HEK293T (cell line): Measurements from ENCODE around the gene FCER2.

Experiments used
- ARNT ChIP-seq: fragments of 450-650 bp; IDR thresholded peaks from 2 replicates; pipeline ENCODE4 v1.6.1; 2017; ENCODE audit warnings: mild to moderate bottlenecking
- BHLHE40 ChIP-seq: fragments of 450-650 bp; IDR thresholded peaks from 2 replicates; pipeline ENCODE4 v1.6.1; 2016; ENCODE audit warnings: mild to moderate bottlenecking, moderate library complexity, borderline replicate concordance
- ELF4 ChIP-seq: fragments of 450-650 bp; IDR thresholded peaks from 2 replicates; pipeline ENCODE4 v1.6.1; 2017; ENCODE audit warnings: antibody characterized with exemption
- FOXA1 ChIP-seq: fragments of 450-650 bp; IDR thresholded peaks from 2 replicates; pipeline ENCODE4 v1.6.1; 2016; ENCODE audit warnings: mild to moderate bottlenecking
- FOXK2 ChIP-seq: fragments of 450-650 bp; IDR thresholded peaks from 2 replicates; pipeline ENCODE4 v1.6.1; 2016; ENCODE audit warnings: mild to moderate bottlenecking
- FOXM1 ChIP-seq: fragments of 450-650 bp; IDR thresholded peaks from 2 replicates; pipeline ENCODE4 v1.6.1; 2017; ENCODE audit warnings: mild to moderate bottlenecking, borderline replicate concordance
- L3MBTL2 ChIP-seq: fragments of 450-650 bp; conservative IDR thresholded peaks from 2 replicates; pipeline ENCODE4 v1.6.1; 2016; ENCODE audit warnings: mild to moderate bottlenecking
- LEF1 ChIP-seq: fragments of 450-650 bp; IDR thresholded peaks from 2 replicates; pipeline ENCODE4 v1.6.1; 2017; ENCODE audit warnings: mild to moderate bottlenecking, borderline replicate concordance
- SP1 ChIP-seq: fragments of 450-650 bp; IDR thresholded peaks from 2 replicates; pipeline ENCODE4 v1.6.1; 2017
- SUZ12 ChIP-seq: fragments of 450-650 bp; IDR thresholded peaks from 2 replicates; pipeline ENCODE4 v1.6.1; 2016; ENCODE audit warnings: mild to moderate bottlenecking
- ZNF384 ChIP-seq: fragments of 450-650 bp; IDR thresholded peaks from 2 replicates; pipeline ENCODE4 v1.6.1; 2016
- TF ChIP-seq, protein P1 (sequence below): fragments of 450-650 bp; IDR thresholded peaks from 2 replicates; pipeline ENCODE4 v1.6.1; 2016

DNA sequence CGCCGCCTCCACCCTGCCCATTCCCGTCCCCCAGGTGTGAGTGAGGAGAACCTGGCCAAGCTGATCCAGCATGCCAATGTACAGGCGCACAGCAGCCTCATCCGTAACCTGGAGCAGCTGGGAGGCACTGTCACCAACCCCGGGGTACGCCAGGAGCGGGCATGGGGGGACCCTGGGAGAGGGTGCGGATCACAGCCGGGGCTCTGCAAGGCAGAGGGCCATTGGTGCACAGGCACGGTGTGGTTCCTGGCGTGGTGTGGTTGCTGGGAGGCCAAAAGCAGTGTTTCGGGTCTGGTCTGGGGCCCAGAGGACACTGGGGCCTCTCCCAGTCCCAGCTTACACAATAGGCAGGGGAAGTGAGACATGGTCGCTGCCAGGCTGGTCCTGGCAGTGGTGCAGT lies 56.8 kb downstream of the FCER2 start:
- TF ChIP-seq FOXM1 (no peak), FOXA1 (no peak), L3MBTL2 (no peak), ARNT (no peak), ELF4 (no peak), FOXK2 (no peak), SUZ12 (no peak), BHLHE40 (no peak), ZNF384 (no peak), LEF1 (no peak), SP1 (no peak)
- TF ChIP-seq, protein P1, sequence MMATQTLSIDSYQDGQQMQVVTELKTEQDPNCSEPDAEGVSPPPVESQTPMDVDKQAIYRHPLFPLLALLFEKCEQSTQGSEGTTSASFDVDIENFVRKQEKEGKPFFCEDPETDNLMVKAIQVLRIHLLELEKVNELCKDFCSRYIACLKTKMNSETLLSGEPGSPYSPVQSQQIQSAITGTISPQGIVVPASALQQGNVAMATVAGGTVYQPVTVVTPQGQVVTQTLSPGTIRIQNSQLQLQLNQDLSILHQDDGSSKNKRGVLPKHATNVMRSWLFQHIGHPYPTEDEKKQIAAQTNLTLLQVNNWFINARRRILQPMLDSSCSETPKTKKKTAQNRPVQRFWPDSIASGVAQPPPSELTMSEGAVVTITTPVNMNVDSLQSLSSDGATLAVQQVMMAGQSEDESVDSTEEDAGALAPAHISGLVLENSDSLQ: no peak
